PC-9 (cell line): ENCODE measurements around the gene S100A14.

Experiments used
- CTCF ChIP-seq: fragments of 200-600 bp; sonication (generic); conservative IDR thresholded peaks from 2 replicates; pipeline ENCODE4 v1.6.1; 2017; ENCODE audit warnings: mixed run types, antibody characterized with exemption, mild to moderate bottlenecking, moderate library complexity
- EZH2 ChIP-seq: fragments of 200-600 bp; sonication (generic); IDR thresholded peaks from 2 replicates; pipeline ENCODE4 v1.8.0; 2017; ENCODE audit warnings: antibody characterized with exemption, low read depth

- TF ChIP-seq CTCF (no peak), EZH2 (no peak)
These were observed 49.4 kb downstream of the S100A14 start for GRCh38 chr1:153566414-153567371.
